LNCaP clone FGC (cell line): ENCODE results near the gene ASB7.

Experiments used
- DNase-seq: peaks from one replicate; pipeline ENCODE4 v3.0.0-alpha.2; 2011; ENCODE audit warnings: low read depth
- H3K4me3 ChIP-seq: 2 replicates; pipeline ENCODE4 v1.5.1; 2011; ENCODE audit warnings: mild to moderate bottlenecking, low read depth, low read length, control low read depth
- TF ChIP-seq, protein P1 (sequence below): IDR thresholded peaks from 2 replicates; pipeline ENCODE4 v1.5.1; 2012; ENCODE audit warnings: mild to moderate bottlenecking; ENCODE audit not compliant: control insufficient read depth, insufficient read depth; ENCODE audit errors: extremely low read depth

ASB7 gene

DNA sequence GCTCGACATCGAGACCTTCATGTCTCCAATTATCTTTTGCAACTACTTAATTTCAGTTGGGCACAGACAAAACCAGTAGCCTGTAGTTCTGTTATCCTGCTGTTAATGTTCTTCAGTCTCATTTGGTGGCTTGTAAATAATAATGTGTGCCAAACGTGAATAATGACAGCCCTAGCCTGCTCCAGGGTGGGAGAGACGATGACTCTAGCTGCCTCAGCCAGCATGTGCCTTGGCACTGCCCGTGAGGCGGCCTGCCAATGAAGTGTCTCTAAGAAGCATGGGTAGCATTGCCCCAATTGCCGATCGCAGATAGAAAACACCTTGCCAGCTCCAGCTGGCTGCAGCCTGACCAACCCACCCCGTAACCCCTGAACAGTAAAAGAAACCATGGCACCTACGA, 58.8 kb downstream of the ASB7 start:
- TF ChIP-seq, protein P1, sequence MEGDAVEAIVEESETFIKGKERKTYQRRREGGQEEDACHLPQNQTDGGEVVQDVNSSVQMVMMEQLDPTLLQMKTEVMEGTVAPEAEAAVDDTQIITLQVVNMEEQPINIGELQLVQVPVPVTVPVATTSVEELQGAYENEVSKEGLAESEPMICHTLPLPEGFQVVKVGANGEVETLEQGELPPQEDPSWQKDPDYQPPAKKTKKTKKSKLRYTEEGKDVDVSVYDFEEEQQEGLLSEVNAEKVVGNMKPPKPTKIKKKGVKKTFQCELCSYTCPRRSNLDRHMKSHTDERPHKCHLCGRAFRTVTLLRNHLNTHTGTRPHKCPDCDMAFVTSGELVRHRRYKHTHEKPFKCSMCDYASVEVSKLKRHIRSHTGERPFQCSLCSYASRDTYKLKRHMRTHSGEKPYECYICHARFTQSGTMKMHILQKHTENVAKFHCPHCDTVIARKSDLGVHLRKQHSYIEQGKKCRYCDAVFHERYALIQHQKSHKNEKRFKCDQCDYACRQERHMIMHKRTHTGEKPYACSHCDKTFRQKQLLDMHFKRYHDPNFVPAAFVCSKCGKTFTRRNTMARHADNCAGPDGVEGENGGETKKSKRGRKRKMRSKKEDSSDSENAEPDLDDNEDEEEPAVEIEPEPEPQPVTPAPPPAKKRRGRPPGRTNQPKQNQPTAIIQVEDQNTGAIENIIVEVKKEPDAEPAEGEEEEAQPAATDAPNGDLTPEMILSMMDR: no peak

DNA sequence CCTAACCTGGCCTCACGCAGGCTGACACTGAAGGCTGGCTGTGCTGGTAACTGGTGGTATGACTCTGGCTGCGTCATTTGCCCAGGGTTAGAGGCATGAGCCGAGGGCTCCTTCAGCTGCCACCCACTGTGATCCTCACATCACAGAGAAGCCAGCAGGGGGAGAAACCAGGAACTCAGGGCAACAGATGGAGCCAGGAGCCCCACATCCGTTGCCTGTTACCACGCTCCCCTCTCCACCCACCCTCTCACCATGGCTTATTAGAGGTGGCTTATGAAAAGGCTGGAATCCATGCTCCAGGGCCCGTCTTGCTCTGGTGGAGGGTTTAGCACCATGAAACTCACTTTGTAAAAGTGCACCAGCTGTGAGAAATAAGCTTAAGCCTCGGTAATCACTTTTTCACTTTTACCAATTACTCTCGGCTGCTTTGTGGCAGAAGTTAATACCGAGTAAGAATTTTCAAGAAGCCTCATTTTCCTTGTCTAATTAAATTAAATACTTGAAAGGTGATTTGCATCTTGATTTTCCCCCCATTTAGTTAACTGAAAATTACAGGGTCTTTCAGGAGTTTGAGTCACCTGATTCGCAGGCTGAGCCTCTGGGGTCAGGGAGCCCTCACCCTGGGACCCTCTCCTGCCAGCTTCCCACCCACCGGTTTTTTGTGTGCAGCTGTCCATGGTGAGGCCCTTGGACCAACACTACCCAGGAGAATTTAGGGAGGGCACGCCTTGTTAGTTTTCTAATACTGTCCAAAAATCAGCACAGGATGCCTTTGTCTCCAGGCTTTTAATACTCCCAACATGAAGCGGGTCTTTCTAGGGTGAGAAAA, 60.9 kb downstream of the ASB7 start:
- TF ChIP-seq, protein P1: no peak
- DNase-seq: no peak

More for the DNA sequence above, 58.8 kb downstream of the ASB7 start:
- H3K4me3 ChIP-seq: no peak overlapping the region
- DNase-seq: no peak

DNA sequence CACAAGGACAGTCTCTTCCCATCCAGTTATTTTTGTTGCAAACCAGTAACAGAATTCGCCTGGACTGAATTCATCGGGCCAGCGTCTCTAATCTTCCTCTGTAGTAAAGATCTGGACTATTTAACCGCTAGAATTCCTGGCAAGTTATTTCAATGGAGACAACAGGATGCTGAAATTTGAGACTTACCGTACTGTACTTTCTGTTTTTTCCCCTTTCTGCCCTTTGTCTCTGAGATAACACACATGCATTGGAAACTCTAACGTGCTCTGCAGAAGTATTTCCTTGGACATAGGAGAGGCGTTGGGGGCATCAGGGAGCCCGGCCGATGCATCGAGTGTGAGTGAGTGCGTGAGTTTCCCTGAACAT, 61.5 kb downstream of the ASB7 start:
- DNase-seq: no peak
- H3K4me3 ChIP-seq: no peak overlapping the region
- TF ChIP-seq, protein P1: no peak

More for the DNA sequence above, 60.9 kb downstream of the ASB7 start:
- no peak overlapping the region for H3K4me3 ChIP-seq

DNA sequence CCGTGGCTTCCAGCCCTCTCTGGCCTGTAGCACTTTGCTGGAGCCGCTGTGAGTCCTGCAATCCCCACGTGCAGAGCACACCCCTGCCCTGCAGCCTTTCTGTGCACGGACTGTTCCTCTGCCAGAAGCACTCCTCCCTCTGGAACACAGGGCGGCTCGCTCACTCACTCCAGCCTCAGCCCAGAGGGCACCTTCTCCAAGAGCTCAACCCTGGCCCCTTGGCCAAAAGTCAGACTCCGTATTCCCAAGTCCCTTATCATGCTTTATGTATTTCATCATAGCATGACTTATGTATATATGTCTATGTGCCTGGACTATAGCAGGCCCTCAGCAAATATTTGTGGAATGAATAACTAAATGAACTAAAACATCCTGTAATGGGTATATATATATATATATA, 63.2 kb downstream of the ASB7 start:
- no peak overlapping the region for H3K4me3 ChIP-seq
- TF ChIP-seq, protein P1: no peak
- DNase-seq: no peak

DNA sequence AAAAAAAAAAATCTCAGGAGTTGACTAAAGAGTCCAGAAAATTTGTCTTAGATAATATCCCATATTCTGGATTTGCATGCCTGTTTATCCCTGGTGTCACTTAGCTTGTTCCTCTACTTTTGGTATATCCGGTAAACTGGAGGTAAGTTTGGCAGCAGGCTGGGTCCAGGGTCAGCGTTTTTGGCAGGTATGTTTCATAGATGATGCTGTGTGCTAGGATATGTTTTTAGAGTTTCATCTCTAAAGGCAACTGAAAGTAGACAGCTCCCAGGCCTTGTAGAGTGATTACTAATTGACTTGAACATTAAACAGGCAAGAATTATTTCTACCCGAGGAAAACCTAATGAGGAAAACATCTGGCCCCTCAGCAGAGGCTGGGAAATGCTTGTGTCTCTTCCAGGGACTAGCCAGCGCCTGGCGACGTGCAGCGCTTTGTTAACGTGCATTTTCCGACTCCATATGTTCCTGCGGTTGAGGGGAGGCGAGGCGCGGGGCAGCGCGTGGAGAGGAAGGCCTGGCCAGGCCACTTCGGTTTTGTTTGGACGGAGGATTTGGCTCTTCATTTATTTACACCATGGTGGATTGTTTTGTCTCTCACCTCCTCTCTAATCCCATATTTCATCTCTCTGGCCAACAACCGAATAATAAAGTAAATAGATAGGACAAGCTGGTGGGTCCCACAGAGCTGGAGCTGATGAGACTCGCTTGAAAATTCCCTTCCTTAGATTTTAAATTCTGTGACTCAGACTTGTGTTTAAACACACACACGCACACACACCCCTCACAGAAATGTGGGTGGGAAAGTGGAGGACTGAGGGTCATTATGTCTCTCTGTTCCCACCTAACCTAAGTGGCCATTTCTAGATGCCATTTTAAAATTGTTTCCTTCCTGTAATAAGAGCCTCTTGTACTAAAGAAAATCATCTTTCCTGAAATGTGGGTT, 65.3 kb downstream of the ASB7 start:
- TF ChIP-seq, protein P1: no peak
- DNase-seq: no peak
- H3K4me3 ChIP-seq: no peak overlapping the region

DNA sequence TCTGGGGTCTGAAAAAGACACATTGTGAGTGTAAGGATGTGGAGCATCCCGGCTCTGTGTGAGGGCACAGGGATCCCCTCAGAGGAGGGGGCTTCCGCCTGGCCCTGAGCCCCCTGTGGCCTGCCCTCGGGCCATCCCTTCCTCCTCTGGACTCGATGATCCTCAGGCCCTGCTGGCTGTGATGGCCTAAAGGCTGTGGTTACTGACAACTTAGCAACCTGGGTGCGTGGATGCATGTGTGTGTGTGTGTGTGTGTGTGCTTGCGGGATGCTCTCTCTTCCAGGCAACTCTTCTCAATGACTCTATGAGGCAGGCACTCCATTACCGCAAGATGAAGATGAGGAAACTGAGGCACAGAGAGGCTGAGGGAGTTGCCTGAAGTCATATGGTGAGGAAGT, 66.0 kb downstream of the ASB7 start:
- no peak overlapping the region for H3K4me3 ChIP-seq
- DNase-seq: no peak
- TF ChIP-seq, protein P1: no peak
